Activated B cell treated with CpG ODN at 0.5 μM for 24 hours (primary cell): ENCODE measurements around the gene ELP2. TPM values are rescaled to one million over a fixed set of nuclear protein-coding genes. Genes with fewer than 3 reads are reported as not detected.

Source experiments
- ATAC-seq: fragments of 200-7000 bp; cut with Tn5 transposase; one replicate; pipeline ENCODE4 v1.10.0; 2021; ENCODE audit warnings: low read depth, mild to moderate bottlenecking, moderate library complexity
- CTCF ChIA-PET: fragments of 350-600 bp; sonication (Branson Sonifier 250); formaldehyde crosslinking; loops from one replicate; lab custom pipeline; 2021; ENCODE audit warnings: antibody characterized with exemption; lab: Charles Lee
- POLR2A ChIA-PET: fragments of 350-600 bp; sonication (Branson Sonifier 250); formaldehyde crosslinking; loops from one replicate; lab custom pipeline; 2021; ENCODE audit warnings: antibody characterized with exemption; lab: Charles Lee
- DNase-seq: peaks from one replicate; pipeline ENCODE4 v3.0.0; 2022
- H3K27ac Mint-ChIP-seq: one replicate; pipeline ENCODE4 v1.8.0; 2020; ENCODE audit warnings: mixed read lengths
- H3K27me3 Mint-ChIP-seq: one replicate; pipeline ENCODE4 v1.8.0; 2021; ENCODE audit warnings: mixed read lengths
- H3K36me3 Mint-ChIP-seq: one replicate; pipeline ENCODE4 v1.8.0; 2021; ENCODE audit warnings: low read depth, mixed read lengths
- H3K4me1 Mint-ChIP-seq: one replicate; pipeline ENCODE4 v1.8.0; 2021; ENCODE audit warnings: mixed read lengths
- H3K4me3 Mint-ChIP-seq: one replicate; pipeline ENCODE4 v1.8.0; 2020; ENCODE audit warnings: mild to moderate bottlenecking, mixed read lengths
- H3K9me3 Mint-ChIP-seq: one replicate; pipeline ENCODE4 v1.8.0; 2020; ENCODE audit warnings: mixed read lengths
- intact Hi-C: fragments of 100-400 bp; cut with micrococcal nuclease; formaldehyde crosslinking; loops from one replicate; pipeline ENCODE4 v1.15.1; 2024
- total RNA-seq: library from RNA; stranded (reverse); gene quantifications from 2 replicates; pipeline ENCODE4 v1.2.3, GENCODE V29; 2022
- TF ChIP-seq, protein P1 (sequence below): fragments of 200-600 bp; IDR thresholded peaks from one replicate; pipeline ENCODE4 v1.8.0; 2022; ENCODE audit warnings: antibody characterized with exemption, mild to moderate bottlenecking

ELP2 gene
- total RNA-seq, 1 donor from 2014 or later, result 124 TPM

DNA sequence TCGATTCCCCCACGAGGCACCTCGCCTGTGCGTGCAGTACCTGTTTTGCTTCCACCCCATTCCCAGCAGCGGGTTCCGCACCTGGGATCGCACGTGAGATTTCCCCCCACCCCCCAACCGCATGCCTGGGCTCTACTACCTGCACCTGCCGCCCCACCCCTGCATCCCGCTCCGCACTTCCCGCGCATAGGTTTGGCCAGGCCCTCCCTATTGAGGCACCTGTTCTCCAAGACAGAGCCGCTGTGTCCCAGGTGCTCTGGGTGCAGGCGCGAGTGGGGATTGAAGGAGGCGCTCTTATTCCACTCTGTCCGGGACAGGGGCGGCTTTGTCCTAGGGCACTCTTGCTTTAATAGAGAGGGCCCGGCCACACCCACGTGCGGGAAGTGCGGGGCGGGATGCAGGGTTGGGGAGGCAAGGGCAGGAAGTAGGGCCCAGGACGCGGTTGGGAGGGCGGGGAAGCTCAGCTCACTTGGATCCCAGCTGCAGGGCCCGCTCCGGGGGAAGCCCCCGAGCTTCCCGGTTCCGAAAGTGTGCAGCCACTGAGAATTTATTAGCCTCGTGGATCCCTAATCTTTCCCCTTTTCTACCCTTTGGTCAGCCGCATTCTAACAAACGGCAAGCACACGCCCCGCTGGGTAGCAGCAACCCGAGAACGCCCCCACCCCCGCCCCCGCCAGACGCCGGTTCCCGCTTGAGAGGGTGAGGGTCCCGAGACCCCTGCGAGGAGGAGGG, 56.9 kb downstream of the ELP2 start:
- CTCF ChIA-PET, result no interaction called here
- intact Hi-C loops, result loop anchor here (1.0 to 10.0 kb wide), 3 partner anchors 34 to 648 kb away; partner anchors contain the start of genes ELP2 and SLC39A6
- Mint-ChIP-seq H3K36me3 (no peaks in the 10 kb centered on the region), H3K27ac (no peak overlapping the region), H3K9me3 (no peaks in the 10 kb centered on the region), H3K4me3 (peak overlapping the region; percentile 84), H3K27me3 (peaks cover 30% of the 10 kb centered on the region), H3K4me1 (peaks cover 29% of the 10 kb centered on the region)
- no peak for DNase-seq
- TF ChIP-seq, protein P1, sequence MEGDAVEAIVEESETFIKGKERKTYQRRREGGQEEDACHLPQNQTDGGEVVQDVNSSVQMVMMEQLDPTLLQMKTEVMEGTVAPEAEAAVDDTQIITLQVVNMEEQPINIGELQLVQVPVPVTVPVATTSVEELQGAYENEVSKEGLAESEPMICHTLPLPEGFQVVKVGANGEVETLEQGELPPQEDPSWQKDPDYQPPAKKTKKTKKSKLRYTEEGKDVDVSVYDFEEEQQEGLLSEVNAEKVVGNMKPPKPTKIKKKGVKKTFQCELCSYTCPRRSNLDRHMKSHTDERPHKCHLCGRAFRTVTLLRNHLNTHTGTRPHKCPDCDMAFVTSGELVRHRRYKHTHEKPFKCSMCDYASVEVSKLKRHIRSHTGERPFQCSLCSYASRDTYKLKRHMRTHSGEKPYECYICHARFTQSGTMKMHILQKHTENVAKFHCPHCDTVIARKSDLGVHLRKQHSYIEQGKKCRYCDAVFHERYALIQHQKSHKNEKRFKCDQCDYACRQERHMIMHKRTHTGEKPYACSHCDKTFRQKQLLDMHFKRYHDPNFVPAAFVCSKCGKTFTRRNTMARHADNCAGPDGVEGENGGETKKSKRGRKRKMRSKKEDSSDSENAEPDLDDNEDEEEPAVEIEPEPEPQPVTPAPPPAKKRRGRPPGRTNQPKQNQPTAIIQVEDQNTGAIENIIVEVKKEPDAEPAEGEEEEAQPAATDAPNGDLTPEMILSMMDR, result no peak
- POLR2A ChIA-PET, result interaction anchor here (0.6 to 1.0 kb wide), 4 partner anchors 58 to 244 kb away, joined by 3 to 6 read pairs (median 4); partner anchors contain the start of gene RMP24
- peak; percentile 12 for ATAC-seq

DNA sequence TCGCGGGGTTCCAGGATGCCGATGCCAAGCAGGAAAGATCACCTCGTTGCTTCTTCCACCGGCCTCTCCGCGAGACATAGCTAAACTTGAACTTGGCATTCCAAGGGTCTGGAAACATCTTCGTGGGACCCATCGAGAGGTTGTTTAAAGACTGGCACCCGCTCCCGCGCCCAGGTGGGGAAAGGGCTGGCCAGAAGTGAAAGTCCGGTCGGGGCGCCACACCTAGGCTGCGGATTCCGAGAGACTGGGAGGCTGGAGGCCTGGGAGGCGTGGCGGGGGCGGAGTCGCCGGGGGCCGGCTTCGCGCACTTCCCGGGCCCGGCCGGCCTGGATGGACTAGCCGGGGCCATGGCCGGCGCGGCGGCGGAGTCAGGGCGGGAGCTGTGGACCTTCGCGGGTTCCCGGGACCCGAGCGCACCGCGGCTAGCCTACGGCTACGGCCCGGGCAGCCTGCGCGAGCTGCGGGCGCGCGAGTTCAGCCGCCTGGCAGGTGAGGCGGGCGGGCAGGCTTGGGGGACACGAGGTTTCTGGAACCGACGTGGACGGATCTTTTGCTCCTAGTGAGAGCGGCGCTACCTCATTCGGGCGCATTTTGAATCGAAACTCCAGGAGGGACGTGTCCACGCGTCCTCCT, 57.6 kb downstream of the ELP2 start, which contains the start of gene MOCOS:
Gene MOCOS, plus strand, starts transcription at position 305 of the 633 bp plus-strand sequence. Its CDS starts 43 bp downstream, at position 348.
- no peaks in the 10 kb centered on the region for H3K36me3 Mint-ChIP-seq
- no peak within 1 kb of the TSS for H3K27ac Mint-ChIP-seq
- ChIA-PET POLR2A (interaction anchor here (0.6 to 1.0 kb wide), 4 partner anchors 59 to 245 kb away, joined by 3 to 6 read pairs (median 4); partner anchors contain the start of gene RMP24), CTCF (no interaction called here)
- peaks cover 34% of the 10 kb centered on the region for H3K27me3 Mint-ChIP-seq
- intact Hi-C loops, result loop anchor here (1.0 to 10.0 kb wide), 3 partner anchors 35 to 647 kb away; partner anchors contain the start of genes ELP2 and SLC39A6
- no peaks in the 10 kb centered on the region for H3K9me3 Mint-ChIP-seq
- peaks cover 29% of the 10 kb centered on the region for H3K4me1 Mint-ChIP-seq
- peak within 1 kb of the TSS; percentile 84 for H3K4me3 Mint-ChIP-seq
- peak; percentile 56 for DNase-seq
- TF ChIP-seq, protein P1, result no peak
- peak; percentile 60 for ATAC-seq

DNA sequence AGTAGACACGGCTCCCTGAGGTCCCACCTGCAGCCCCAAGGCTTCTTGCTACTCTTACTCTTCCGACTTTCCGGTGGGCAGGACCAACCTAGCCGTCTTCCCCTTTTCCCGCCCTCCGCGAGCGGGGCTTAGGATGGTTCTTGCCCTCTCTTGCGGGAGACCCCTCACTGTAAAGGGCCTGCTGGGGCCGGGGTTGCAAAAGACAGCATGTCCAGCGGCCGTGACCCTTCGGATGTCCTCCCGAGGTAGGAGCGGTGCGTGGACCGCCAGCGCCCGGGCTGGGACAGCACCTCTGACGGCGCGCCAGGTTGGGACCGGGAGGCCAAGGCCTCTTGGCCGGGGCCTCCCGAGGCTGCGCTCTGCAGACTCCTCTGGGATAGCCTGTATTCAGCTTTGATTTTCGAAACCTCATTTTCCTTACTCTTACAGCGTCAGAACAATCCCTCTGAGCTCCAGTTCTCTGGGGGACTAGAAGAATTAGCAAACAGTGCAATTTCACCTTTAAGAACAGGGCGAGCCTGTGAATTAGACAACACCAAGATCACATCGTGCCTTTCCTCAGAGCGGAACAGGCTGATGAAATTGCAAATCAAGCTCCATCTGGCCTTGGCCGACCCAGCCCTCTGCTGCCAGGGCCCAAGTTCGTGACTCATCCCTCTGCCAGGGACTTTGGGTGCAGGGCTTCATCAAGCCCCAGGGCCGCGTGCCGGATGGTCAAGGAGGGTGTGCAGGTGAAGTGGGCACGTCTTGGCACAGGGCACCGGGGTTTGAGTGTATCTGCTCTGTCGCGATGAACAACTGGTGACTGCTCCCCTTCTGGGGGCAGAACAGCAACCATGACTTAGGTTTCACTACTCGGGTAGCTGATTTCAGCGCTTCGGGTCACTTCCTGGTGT, 58.4 kb downstream of the ELP2 start:
- H3K27me3 Mint-ChIP-seq, result peaks cover 34% of the 10 kb centered on the region
- CTCF ChIA-PET, result interaction anchor here (1.5 kb wide), 1 partner anchor 96 kb away, joined by 3 read pairs; no protein-coding TSS in a partner anchor
- ATAC-seq, result peak; percentile 6
- no peaks in the 10 kb centered on the region for H3K36me3 Mint-ChIP-seq
- peak overlapping the region; percentile 84 for H3K4me3 Mint-ChIP-seq
- POLR2A ChIA-PET, result interaction anchor here (1.0 kb wide), 1 partner anchor 216 kb away, joined by 6 read pairs; the partner anchor contains the start of gene RMP24
- no peak for DNase-seq
- intact Hi-C loops, result loop anchor here (1.0 to 10.0 kb wide), 3 partner anchors 36 to 647 kb away; partner anchors contain the start of genes ELP2 and SLC39A6
- TF ChIP-seq, protein P1, result no peak
- H3K9me3 Mint-ChIP-seq, result no peaks in the 10 kb centered on the region
- no peak overlapping the region for H3K27ac Mint-ChIP-seq
- H3K4me1 Mint-ChIP-seq, result peaks cover 29% of the 10 kb centered on the region

DNA sequence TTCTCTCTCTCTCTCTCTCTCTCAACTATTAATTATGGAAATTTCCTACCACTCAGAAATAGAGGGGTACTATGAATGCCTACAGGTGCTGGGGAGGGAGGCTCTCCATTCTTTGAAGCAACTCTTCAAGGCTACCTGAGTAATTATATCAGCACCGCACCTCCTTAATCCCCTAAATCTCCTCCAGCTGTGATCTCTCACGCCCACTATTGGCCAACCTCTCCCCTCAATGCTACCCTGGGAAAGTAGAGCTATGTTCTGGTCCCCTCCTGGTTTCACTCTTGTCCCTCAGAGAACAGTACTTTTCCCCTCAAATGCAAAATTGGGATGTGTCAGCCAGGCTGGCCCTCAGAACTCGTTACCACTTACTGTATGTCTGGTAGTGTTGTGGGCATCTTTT, 59.2 kb downstream of the ELP2 start:
- H3K27ac Mint-ChIP-seq, result no peak overlapping the region
- ATAC-seq (no peak), DNase-seq (no peak)
- H3K4me1 Mint-ChIP-seq, result peaks cover 29% of the 10 kb centered on the region
- POLR2A ChIA-PET, result no interaction called here
- H3K9me3 Mint-ChIP-seq, result no peaks in the 10 kb centered on the region
- intact Hi-C loops, result loop anchor here (5.0 to 10.0 kb wide), 2 partner anchors 37 to 646 kb away; no protein-coding TSS in a partner anchor
- H3K36me3 Mint-ChIP-seq, result no peaks in the 10 kb centered on the region
- peak overlapping the region; percentile 84 for H3K4me3 Mint-ChIP-seq
- TF ChIP-seq, protein P1, result no peak
- peaks cover 34% of the 10 kb centered on the region for H3K27me3 Mint-ChIP-seq
- CTCF ChIA-PET, result interaction anchor here (1.5 kb wide), 1 partner anchor 96 kb away, joined by 3 read pairs; no protein-coding TSS in a partner anchor
